Tibial nerve (tissue), 4 donors: ENCODE results near the gene VSX1.

Experiments used
- CTCF ChIP-seq, 5 experiments: fragments of 200-600 bp in 3 of 5; fragments of 450-650 bp in 2 of 5; sonication (generic) in 3 of 5; IDR thresholded peaks; one replicate each; pipeline ENCODE4 v1.5.1; 2016 to 2019; ENCODE audit warnings: antibody characterized with exemption in 5 of 5, mild to moderate bottlenecking in 3 of 5, moderate library complexity in 2 of 5
- EP300 ChIP-seq, 2 donors: sonication (generic); formaldehyde crosslinking; IDR thresholded peaks; one replicate each; pipeline ENCODE4 v1.6.1; 2017; ENCODE audit warnings: antibody characterized with exemption in 2 of 2, mild to moderate bottlenecking in 1 of 2
- POLR2A ChIP-seq, 2 donors: fragments of 450-650 bp; IDR thresholded peaks; one replicate each; pipeline ENCODE4 v1.6.1; 2017; ENCODE audit warnings: antibody characterized with exemption in 2 of 2, mild to moderate bottlenecking in 2 of 2, moderate library complexity in 2 of 2

DNA sequence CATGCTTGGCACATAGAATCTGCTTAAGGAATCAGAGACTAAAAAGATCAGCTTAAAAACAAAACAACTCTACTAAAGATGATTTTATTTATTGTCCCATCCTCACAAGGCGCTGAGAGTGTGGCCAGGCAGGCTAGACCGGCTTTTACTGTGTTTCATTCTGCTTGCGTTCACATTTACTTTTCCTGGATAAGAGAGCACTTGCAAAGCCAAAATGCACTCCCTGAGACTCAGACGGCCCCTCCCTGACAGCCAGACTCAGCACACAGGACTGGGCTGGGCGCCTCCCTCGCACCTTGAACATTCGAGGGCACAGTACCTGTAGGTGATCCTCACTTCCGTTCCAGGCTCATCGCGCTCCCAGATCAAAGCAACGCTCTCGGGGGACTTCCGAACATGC lies 34.2 kb downstream of the VSX1 start:
- TF ChIP-seq EP300 (IDR thresholded peaks at IDR 0.05): no peak
- no peak for TF ChIP-seq CTCF (IDR thresholded peaks at IDR 0.05)
- no peak for TF ChIP-seq POLR2A (IDR thresholded peaks at IDR 0.05)
